ENCODE data around the gene HMGN2.

HMGN2 gene

GRCh38 chr1:26449868-26450267 is 22.4 kb upstream of the HMGN2 start:
- H3K27ac ChIP-seq = no peak overlapping the region

GRCh38 chr1:26450908-26451307 is 21.3 kb upstream of the HMGN2 start:
- H3K27ac ChIP-seq = no peak overlapping the region
- TF ChIP-seq ZFX (IDR thresholded peaks at IDR 0.05; ENCODE audit: borderline replicate concordance) = no peak
- no peak for TF ChIP-seq CTCF (IDR thresholded peaks at IDR 0.05)

More at GRCh38 chr1:26449868-26450267, 22.4 kb upstream of the HMGN2 start:
- TF ChIP-seq CTCF (IDR thresholded peaks at IDR 0.05) (no peak), ZFX (IDR thresholded peaks at IDR 0.05; ENCODE audit: borderline replicate concordance) (no peak)

- H3K27ac ChIP-seq = no peak overlapping the region
- no peak for TF ChIP-seq CTCF (IDR thresholded peaks at IDR 0.05)
- no peak for TF ChIP-seq ZFX (IDR thresholded peaks at IDR 0.05; ENCODE audit: borderline replicate concordance)
Observed at GRCh38 chr1:26452459-26453183, 19.6 kb upstream of the HMGN2 start.

GRCh38 chr1:26459148-26459547 is 13.1 kb upstream of the HMGN2 start:
- TF ChIP-seq ZFX (IDR thresholded peaks at IDR 0.05; ENCODE audit: borderline replicate concordance) = no peak
- no peak for TF ChIP-seq CTCF (IDR thresholded peaks at IDR 0.05)

GRCh38 chr1:26459573-26460031 is 12.6 kb upstream of the HMGN2 start:
- TF ChIP-seq CTCF (IDR thresholded peaks at IDR 0.05) (no peak), ZFX (IDR thresholded peaks at IDR 0.05; ENCODE audit: borderline replicate concordance) (no peak)
- no peak overlapping the region; the same call in 1 of the 2 replicates for H3K27ac ChIP-seq

More at GRCh38 chr1:26459148-26459547, 13.1 kb upstream of the HMGN2 start:
- no peak overlapping the region; the same call in 1 of the 2 replicates for H3K27ac ChIP-seq

GRCh38 chr1:26468911-26469310 is 3.3 kb upstream of the HMGN2 start:
- no peak for TF ChIP-seq ZFX (IDR thresholded peaks at IDR 0.05; ENCODE audit: borderline replicate concordance)
- no peak for TF ChIP-seq CTCF (IDR thresholded peaks at IDR 0.05)
- H3K27ac ChIP-seq = peak overlapping the region; percentile 100

GRCh38 chr1:26469558-26469957 is 2.7 kb upstream of the HMGN2 start:
- no peak for TF ChIP-seq ZFX (IDR thresholded peaks at IDR 0.05; ENCODE audit: borderline replicate concordance)
- TF ChIP-seq CTCF (IDR thresholded peaks at IDR 0.05) = no peak
- peak overlapping the region; percentile 100 for H3K27ac ChIP-seq
